ENCODE data around the gene PRKCB. TPM values are rescaled to one million over a fixed set of nuclear protein-coding genes. Genes with fewer than 3 reads are reported as not detected.

PRKCB gene
- polyA plus RNA-seq, 1 donor from 2014 or later = 27.6 TPM

DNA sequence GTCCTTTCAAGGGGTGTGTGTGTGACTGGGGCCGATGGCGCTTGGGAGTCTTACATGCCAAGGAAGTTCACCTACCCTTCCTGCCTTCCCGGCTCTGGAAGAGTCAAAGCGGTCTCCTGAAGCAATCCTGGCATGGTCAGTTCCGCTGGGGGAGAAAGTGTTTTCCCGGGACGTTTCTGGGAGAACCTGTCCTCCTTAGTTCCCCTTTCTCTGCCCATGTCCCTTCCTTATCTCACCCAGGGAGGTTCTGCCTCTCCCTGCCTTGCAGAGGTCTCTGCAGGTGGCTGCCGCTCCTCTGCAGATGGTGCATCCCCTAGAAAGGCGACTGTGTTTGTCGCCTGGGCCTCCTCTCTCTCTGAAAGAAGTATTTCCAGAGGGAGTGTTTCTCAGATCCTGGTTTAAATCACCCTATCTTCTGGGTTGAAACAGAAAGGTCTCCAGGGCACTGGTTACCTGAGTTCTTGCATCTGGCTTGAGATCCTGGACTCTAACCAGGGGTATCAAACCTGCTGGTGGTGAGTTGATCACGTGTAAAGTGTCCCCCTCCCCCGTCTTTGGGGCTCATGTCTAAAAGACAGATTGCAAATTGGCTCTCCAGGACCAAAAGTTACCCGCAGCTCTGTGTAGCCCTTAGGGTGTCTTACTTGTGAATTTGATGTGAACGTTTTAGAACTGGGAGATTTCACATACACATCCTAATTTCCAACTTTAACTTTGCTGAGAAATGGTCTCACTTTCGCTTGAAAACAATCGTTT lies 1.9 kb downstream of the PRKCB start:
- no peaks in the 10 kb centered on the region for H3K9me3 ChIP-seq (ENCODE audit: low read length)
- H3K9ac ChIP-seq (ENCODE audit: low read length) = no peak overlapping the region
- H3K9me2 ChIP-seq (ENCODE audit: insufficient read depth, low read length) = no peaks in the 10 kb centered on the region
- peak overlapping the region; percentile 35 for H3K4me2 ChIP-seq (ENCODE audit: low read length)
- peak overlapping the region; percentile 83 for H3K4me3 ChIP-seq (ENCODE audit: low read length)
- H3K79me2 ChIP-seq (replicated peaks; ENCODE audit: insufficient read depth, low read length) = no peaks in the 10 kb centered on the region
- no peaks in the 10 kb centered on the region for H3F3A ChIP-seq (ENCODE audit: insufficient read depth, low read length, poor library complexity, severe bottlenecking)
- no peaks in the 10 kb centered on the region for H4K20me1 ChIP-seq (ENCODE audit: insufficient read depth)
- no peak overlapping the region for H2AFZ ChIP-seq (ENCODE audit: low read depth, low read length)
- no peaks in the 10 kb centered on the region for H3K36me3 ChIP-seq (ENCODE audit: insufficient read depth, low read length)
- no peak for TF ChIP-seq RAD21 (conservative IDR thresholded peaks at IDR 0.05)
- TF ChIP-seq POLR2AphosphoS5 (IDR thresholded peaks at IDR 0.05) = no peak
- H3K27ac ChIP-seq (ENCODE audit: low read length) = no peak overlapping the region
- peaks cover 17% of the 10 kb centered on the region for H3K27me3 ChIP-seq (ENCODE audit: insufficient read depth, low read depth, low read length)

DNA sequence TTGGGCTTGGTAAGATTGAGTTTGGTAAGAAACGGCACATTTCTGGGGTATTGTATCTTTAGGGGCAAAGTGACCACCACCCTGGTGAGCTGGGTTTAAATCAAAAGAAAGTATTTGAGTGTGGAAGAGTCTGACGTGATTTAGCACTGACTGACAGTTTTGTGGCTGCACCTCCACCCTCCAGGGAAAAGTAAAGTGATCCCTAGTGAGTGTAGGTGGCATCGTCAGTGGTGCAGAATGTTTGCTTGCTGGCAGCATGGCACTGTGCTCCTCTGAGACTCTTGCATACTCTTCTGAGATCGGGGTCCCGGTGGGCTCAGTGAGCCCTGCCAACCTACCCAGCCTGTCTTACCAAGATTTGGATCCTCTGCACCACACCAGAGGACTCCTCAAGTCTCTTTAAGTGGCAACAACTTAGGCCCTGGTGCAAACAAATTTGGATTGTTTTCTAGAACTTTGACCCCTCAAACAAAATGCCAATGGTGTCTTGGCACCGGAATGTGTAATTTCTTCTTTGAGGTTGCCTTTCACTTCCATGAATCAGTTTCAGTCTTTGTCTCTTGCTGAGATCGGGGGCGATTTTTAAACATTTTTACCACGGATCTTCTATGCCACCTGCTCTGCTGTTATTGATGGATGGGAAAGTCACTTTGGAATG lies 2.8 kb downstream of the PRKCB start:
- Histone ChIP-seq H3K4me2 (ENCODE audit: low read length) (no peak overlapping the region), H3F3A (ENCODE audit: insufficient read depth, low read length, poor library complexity, severe bottlenecking) (no peaks in the 10 kb centered on the region), H4K20me1 (ENCODE audit: insufficient read depth) (no peaks in the 10 kb centered on the region), H3K4me3 (ENCODE audit: low read length) (peak overlapping the region; percentile 83), H3K9ac (ENCODE audit: low read length) (no peak overlapping the region), H3K9me3 (ENCODE audit: low read length) (no peaks in the 10 kb centered on the region), H3K79me2 (replicated peaks; ENCODE audit: insufficient read depth, low read length) (no peaks in the 10 kb centered on the region), H3K9me2 (ENCODE audit: insufficient read depth, low read length) (no peaks in the 10 kb centered on the region), H3K36me3 (ENCODE audit: insufficient read depth, low read length) (no peaks in the 10 kb centered on the region), H3K27ac (ENCODE audit: low read length) (no peak overlapping the region), H3K27me3 (ENCODE audit: insufficient read depth, low read depth, low read length) (peaks cover 17% of the 10 kb centered on the region), H2AFZ (ENCODE audit: low read depth, low read length) (no peak overlapping the region)
- no peak for TF ChIP-seq POLR2AphosphoS5 (IDR thresholded peaks at IDR 0.05)
- no peak for TF ChIP-seq RAD21 (conservative IDR thresholded peaks at IDR 0.05)
- TF ChIP-seq, protein P1, sequence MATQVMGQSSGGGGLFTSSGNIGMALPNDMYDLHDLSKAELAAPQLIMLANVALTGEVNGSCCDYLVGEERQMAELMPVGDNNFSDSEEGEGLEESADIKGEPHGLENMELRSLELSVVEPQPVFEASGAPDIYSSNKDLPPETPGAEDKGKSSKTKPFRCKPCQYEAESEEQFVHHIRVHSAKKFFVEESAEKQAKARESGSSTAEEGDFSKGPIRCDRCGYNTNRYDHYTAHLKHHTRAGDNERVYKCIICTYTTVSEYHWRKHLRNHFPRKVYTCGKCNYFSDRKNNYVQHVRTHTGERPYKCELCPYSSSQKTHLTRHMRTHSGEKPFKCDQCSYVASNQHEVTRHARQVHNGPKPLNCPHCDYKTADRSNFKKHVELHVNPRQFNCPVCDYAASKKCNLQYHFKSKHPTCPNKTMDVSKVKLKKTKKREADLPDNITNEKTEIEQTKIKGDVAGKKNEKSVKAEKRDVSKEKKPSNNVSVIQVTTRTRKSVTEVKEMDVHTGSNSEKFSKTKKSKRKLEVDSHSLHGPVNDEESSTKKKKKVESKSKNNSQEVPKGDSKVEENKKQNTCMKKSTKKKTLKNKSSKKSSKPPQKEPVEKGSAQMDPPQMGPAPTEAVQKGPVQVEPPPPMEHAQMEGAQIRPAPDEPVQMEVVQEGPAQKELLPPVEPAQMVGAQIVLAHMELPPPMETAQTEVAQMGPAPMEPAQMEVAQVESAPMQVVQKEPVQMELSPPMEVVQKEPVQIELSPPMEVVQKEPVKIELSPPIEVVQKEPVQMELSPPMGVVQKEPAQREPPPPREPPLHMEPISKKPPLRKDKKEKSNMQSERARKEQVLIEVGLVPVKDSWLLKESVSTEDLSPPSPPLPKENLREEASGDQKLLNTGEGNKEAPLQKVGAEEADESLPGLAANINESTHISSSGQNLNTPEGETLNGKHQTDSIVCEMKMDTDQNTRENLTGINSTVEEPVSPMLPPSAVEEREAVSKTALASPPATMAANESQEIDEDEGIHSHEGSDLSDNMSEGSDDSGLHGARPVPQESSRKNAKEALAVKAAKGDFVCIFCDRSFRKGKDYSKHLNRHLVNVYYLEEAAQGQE (IDR thresholded peaks at IDR 0.05; ENCODE audit: borderline replicate concordance) = no peak
- no peak for TF ChIP-seq EZH2 (IDR thresholded peaks at IDR 0.05; ENCODE audit: borderline replicate concordance, insufficient read depth, low read length, poor library complexity, severe bottlenecking)
- no peak for TF ChIP-seq SMC3 (conservative IDR thresholded peaks at IDR 0.05; ENCODE audit: poor library complexity)
- TF ChIP-seq TAF1 (IDR thresholded peaks at IDR 0.05; ENCODE audit: low read depth) = no peak
- TF ChIP-seq MXI1 (conservative IDR thresholded peaks at IDR 0.05; ENCODE audit: poor library complexity, severe bottlenecking) = no peak
- no peak for TF ChIP-seq EP300 (conservative IDR thresholded peaks at IDR 0.05; ENCODE audit: poor library complexity, severe bottlenecking)
- TF ChIP-seq, protein P2, sequence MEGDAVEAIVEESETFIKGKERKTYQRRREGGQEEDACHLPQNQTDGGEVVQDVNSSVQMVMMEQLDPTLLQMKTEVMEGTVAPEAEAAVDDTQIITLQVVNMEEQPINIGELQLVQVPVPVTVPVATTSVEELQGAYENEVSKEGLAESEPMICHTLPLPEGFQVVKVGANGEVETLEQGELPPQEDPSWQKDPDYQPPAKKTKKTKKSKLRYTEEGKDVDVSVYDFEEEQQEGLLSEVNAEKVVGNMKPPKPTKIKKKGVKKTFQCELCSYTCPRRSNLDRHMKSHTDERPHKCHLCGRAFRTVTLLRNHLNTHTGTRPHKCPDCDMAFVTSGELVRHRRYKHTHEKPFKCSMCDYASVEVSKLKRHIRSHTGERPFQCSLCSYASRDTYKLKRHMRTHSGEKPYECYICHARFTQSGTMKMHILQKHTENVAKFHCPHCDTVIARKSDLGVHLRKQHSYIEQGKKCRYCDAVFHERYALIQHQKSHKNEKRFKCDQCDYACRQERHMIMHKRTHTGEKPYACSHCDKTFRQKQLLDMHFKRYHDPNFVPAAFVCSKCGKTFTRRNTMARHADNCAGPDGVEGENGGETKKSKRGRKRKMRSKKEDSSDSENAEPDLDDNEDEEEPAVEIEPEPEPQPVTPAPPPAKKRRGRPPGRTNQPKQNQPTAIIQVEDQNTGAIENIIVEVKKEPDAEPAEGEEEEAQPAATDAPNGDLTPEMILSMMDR (IDR thresholded peaks at IDR 0.05; ENCODE audit: poor library complexity, severe bottlenecking) = no peak

Measured in neural cell (in vitro differentiated cells).